HL-60/S4 (cell line): Measurements from ENCODE around the gene PDE6C.
"Not testable (repeated sequence)": the region's sequence is repeated elsewhere in the genome, so short reads cannot be mapped to it uniquely, and the experiment has no call there.

Experiments used
- in situ Hi-C: fragments of 300-500 bp; cut with MboI; formaldehyde crosslinking; loops from 2 replicates; pipeline ENCODE4 v1.14.3; 2022; ENCODE audit warnings: low sequenced_read_pairs

The PDE6C gene

DNA sequence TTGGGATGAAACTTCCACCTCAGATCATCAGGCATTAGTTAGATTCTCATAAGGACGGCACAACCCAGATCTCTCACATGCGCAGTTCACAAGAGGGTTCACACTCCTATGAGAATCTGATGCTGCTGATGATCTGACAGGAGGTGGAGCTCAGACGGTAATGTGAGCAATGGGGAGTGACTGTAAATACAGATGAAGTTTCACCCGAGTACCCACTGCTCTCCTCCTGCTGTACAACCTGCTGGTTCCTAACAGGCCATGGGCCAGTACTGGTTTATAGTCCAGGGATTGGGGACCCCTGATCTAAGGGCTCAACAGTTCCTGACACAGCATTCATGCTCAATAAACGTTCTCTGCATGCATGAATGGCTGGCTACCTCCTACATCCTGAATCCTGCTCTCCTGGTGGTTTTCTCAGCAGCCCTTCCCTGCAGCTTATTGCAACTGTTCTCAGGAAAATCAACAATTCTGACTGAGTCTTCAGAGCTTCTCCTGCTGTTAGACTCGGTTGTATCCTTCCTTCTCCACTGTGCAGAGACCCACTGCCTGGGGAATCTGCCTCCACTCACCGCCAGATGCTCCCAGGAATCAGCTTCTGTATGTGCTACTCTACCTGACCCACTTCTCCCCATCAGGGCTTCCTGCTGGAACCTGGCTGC is 17.4 kb downstream of the PDE6C start:
- in situ Hi-C loops = no loop called here

DNA sequence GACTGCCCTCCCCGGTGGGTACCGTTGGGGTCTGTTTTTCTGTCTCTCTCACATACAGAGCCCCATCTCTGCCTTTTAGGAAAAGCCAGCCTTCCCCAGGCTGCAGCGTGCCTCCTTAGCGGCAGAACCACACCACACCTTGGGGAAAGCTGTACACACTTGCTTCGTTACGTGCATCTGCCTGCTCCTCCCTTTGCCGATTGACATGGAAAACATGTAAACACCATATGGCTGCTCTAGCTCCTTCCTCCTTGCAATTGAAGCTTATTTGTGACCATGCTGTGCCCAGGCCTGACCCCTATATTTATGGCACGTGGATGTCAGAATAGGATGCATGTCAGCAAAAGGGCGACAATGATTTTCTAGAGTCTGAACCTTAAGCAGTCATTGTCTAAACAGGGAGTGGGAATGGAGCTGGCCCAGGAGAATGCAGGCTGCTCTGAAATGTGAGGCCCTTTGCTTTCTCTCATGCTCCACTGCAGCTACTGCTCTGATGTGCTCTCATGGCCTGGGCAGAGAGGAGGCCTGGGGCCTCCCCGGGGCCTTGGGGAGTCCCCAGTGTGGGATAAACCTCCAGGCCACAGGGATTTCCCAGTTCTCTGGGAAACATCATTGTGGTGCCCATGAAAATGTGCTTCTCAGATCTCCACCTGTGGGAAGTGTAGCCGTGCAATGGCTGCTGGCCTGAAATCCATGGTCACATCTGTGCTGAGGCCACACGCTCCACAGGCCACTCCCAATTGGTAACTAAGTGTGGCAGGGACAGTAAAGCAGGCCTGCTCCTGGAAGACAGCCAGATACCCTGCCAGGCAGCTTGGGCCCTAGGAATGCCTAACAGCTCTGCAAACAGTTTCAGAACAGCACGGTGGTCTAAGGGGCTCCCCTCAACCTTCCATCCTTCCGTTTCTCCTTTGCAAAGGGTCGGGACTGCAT is 18.6 kb downstream of the PDE6C start:
- in situ Hi-C loops = no loop called here

DNA sequence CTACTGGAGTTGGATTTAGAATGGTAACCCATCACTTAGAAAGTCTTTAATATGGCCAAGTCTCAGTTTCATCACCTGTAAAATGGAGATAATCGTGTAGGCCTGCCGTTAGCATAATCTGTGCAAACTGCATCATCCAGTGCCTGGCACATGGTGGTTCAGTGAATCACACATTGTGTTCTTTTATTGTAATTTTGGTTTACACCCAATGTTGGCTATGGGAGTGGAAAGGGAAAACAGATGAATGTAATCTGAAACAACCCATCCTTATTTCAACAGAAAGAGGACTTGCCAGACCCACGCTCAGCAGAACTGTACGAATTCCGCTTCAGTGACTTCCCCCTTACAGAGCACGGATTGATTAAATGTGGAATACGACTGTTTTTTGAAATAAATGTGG is 27.5 kb downstream of the PDE6C start:
- in situ Hi-C loops = no loop called here

DNA sequence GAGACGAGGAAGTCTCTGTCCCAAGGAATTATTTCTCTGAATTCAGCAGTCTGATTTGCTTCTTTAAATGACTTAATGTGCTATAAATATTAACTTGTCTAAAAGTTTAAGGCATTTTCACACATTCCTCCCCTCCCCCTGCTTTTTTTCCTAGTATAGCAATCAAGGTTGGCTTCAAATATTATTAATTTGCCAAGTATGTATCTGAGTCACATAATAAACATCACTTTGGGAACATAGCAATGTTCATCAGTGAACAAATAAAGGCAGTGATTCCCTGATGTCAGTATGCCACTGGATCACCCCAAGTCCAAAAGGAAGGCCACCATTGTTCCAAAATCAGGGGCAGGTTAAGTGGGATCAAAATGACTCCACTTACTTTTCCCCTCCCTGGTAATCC is 40.5 kb downstream of the PDE6C start:
- in situ Hi-C loops = no loop called here

DNA sequence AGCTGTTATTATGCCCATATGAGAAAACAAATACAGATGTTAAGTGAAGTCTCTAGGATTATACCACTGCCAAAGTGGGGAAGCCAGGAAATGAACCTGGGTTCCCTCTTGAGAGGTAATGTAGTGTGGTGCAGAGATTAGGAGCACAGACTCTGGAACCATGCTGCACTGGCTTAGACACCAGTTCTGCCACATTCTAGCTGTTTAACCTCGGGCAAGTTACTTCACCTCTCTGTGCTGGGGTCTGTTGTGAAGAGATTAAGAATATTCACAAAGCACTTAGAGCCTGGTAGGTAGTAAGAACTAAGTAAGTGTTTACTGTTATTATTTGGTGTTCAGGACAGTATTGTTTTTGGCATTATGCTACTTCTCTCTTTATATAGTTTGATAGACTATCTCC is 41.9 kb downstream of the PDE6C start:
- in situ Hi-C loops = no loop called here

DNA sequence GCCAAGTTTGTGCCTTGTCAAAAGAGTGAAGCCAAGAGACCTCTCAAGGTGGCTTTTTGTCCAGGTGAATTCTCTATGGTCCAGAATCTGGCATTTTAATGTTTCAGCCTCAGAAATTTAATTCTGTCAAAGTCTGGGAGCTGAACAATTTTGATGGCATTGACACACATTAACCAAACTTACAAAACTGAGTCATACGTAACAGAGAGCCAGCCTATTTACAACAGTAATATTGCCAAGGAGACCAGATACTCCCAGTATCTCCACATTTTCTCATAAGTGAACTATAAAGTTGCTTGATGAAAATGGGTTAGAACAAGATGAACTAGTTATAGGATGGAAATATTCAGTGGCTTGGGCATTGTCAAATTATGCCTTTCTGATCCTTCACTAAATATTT is 43.8 kb downstream of the PDE6C start:
- in situ Hi-C loops = no loop called here

DNA sequence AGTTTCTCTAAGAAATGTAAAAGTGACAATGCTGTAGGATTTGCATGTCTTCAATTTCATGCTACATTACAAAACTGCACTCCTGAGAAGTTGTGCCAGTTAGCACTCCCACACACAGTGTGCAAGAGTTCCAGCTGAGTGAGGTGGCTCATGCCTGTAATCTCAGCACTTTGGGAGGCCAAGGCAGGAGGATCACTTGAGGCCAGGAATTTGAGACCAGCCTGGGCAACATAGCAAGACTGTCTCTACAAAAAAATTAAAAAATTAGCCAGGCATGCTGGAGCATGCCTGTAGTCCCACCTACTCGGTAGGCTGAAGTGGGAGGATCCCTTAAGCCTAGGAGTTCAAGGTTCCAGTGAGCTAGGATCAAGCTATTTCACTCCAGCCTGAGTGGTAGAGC is 45.4 kb downstream of the PDE6C start:
- in situ Hi-C loops = no loop called here

DNA sequence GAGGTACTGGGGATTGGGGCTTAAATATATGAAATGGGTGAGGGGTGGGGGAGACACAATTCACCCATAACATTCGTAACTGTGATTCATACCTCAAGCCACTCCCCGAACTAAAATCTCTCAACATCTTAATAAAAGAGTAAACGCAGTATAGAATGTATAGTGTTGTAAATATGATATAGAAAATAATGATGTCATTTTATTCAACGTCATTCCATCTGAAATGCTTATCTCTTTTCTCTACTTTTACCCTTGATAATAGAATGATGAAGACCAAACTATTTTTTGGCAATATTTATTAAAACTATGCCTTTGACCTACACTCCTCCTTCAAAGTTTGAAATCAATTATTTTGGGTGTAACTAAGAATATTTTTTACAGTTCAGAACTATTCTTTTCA is 53.7 kb downstream of the PDE6C start:
- in situ Hi-C loops = loop anchor here (10.0 kb wide), 1 partner anchor 111 kb away; no protein-coding TSS in a partner anchor

DNA sequence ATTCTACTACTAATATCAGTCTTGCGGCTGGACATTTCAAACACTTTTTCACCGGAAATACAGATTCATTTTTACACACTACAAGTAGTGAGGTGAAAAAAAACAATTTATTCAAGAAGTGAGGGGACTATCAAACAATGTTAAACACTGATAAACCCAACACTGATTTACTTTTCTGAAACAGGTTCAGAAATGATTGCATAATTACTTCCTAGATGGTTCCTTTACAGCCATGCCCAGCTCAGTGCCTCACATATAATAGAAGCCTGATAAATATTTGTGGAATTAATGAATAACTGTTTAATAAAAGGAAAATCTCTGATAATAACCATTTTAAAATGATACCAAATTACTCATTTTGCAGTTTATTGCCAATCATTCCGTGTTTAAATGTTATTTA is 55.5 kb downstream of the PDE6C start:
- in situ Hi-C loops = loop anchor here (10.0 kb wide), 1 partner anchor 113 kb away; no protein-coding TSS in a partner anchor

DNA sequence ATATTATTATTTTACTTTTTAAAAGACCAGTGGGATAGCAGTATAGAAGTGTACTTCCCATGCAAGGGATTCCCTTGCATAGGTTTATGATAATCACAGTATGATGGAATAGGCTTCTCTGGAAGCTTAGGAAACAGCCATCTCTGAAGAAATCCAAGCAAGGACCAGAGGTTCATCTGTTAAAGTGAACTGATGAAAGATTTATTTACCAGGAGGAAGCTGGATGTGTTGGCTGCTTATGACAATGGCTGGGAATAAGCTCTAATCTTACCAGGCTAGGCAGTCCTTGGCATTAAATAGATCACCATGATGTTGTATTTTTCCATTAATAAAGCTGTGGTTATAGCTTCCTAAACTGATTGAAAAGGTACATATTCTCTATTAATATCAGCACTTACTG is 58.0 kb downstream of the PDE6C start:
- in situ Hi-C loops = no loop called here

DNA sequence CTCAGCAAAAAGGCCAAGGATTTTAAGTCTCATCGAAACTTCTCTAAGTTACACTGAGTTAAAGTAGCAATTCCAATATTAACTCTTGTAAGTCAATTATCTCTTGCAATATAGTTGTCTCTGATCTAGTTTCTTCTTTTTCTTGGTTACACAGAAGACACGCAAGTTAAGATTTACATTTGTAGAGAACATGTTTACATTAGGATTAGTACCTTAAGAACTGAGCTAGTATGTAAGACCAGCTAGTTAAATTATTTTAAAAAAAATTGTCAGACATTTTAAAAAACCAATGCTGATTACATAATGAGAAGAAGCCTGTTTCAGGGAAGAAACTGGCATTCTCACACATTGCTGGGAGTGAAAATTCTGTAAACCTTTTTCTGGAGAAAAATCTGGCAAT is 58.7 kb downstream of the PDE6C start:
- in situ Hi-C loops = no loop called here

DNA sequence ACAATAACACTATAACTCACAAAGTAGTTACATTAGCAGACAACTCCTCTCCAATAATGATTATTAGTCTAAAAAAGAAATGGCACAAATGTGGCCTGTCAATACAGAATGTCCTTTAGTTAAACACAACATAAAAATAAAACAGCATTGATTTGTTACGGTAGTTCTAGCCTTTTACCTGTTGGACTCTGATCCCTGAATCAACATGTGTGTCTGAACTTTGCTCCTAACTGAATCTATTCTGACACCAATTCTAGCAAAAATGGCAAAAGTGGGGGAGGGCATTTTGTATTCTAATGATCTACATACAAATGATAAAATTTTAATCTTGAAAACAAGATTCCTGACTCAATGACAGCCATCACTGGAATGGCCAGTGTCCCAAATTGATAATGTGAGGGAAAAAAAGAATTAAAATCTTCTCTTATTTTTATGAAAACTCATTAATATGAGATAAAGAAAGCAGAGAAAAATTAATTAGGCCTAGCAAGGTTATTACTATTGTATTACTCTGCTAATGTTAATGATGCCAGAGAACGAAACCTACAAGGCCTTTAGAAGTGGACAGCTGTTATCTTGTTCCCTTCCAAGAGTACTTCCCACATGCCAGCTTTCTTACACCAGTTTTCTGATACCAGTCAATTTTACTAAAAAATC is 59.8 kb downstream of the PDE6C start:
- in situ Hi-C loops = no loop called here

DNA sequence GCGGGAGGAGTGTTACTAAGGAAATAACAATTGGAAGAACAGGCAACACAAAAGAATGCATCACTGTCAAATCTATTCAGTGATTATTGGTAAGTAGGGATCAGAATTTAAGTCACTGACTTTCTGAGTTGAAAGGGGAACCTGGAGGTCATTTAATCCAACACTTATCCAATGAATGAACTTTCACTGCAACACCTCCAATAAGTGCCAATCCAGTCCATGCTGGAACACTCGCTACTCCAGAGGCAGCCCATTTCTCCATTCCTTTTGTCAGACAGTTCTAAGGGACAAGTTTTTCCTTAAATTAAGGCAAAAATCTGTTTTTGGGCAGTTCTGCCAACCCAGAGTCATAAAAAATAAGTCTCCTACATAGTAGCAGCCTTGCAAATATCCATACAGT is 60.6 kb downstream of the PDE6C start:
- in situ Hi-C loops = no loop called here

DNA sequence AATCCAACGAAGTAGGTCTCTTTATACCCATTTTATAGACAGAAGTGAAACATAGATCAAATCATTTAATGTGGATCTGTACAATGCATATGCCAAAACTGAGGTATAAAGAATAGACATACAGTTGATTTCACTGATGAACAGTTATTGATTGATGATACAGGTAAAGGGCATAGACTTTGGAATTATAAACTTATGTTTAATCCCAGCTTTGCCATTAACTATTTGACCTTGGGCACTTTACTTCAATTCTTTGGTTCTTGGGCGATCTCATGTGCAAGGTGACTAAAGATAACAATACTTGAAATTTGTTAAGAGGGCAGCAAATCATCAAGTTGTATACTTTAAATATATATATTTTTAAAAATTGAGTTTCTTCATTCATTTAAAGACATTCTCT is 61.5 kb downstream of the PDE6C start:
- in situ Hi-C loops = no loop called here

DNA sequence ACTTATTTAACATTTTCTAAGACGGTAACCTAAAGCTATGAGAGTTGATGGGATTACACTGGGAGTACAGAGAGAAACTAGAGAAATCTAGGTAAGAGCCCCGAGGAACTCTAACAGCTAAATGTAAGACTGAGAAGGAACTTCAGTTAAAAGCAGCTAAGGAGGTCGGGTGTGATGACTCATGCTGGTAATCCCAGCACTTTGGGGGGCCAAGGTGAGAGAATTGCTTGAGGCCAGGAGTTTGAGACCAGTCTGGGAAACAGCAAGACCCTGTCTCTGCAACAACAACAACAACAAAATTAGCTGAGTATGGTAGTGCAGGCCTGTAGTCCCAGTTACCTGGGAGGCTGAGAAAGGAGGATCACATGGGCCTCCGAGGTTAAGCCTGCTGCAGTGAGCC is 66.0 kb downstream of the PDE6C start:
- in situ Hi-C loops = no loop called here

DNA sequence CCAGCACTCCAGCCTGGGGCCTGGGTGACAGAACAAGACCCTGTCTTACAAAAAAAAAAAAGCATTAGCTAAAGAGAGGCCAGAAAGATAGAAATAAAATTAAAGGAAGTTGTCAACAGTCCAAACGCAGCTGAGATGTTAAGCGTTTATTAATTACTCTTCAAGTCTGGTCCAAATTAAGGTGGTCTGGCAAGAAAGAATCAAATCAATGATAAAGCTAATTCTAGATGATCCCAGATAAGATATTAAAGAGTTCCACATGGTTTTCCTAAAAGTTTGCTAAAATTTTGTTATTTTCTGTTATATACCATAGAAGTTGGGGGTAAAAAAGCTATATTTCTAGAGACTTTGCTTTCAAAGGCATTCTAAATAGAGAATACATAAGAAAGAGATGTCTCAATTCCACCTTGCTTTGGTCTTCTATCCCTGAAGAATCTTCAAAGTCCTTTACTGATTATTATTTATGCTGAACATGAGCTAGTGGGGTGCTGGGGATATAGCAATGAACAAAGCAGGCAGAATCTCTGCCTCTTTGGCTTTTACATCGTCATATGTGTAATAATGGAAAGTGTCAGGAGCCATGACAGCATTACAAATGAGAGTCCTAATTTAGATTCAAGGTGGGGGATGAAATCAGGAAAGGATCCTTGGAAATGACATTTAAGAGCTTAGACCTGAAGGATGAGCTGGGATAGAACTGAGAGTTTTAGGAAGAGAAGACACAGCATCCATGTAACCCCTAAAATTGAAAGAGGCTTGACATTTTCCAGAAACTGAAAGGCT is 66.7 kb downstream of the PDE6C start:
- in situ Hi-C loops = no loop called here

DNA sequence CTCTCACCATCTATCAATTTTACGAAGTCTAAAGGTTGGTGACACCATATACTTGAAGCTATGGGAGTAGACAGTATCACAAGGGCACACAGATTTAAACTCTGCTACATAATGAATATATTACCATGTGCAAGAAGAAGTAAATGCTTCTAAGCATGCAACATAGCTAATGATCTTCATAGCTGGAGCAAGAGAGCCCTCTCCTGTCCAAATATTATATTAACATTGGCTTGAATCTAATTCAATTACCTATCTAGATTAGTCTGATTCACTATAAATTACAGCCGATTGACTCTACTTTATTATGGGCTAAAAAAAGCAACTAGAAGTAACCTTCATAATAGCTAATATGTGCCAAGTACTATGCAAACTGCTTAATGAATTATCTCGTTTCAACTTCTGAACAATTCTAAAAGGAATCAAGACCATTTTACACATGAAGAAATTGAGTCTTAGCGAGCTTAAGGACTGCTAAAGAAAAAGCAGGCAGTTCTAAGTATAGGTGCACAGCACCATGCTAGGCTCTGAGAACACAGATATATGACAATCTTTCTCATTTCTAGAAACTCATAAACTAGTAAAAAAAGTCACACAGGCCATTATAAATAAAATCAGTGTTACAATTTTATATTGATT is 68.2 kb downstream of the PDE6C start:
- in situ Hi-C loops = no loop called here

DNA sequence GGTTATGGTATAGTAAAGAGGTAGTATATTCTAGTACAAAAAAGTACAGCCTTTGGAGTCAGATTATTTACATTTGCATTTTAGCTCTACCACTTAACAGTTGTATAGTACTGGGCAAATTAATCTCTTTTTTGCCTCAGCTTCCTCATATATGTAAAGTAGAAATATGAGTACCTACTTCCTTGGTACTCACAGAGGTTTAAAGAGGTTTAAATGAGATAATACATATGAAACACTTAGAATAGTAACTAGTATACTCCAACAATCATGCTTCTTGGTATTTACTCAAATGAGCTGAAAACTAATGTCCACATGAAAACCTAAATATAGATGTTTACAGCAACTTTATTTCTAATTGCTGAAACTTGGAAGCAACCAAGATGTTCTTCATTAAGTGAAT is 75.4 kb downstream of the PDE6C start:
- in situ Hi-C loops = no loop called here

DNA sequence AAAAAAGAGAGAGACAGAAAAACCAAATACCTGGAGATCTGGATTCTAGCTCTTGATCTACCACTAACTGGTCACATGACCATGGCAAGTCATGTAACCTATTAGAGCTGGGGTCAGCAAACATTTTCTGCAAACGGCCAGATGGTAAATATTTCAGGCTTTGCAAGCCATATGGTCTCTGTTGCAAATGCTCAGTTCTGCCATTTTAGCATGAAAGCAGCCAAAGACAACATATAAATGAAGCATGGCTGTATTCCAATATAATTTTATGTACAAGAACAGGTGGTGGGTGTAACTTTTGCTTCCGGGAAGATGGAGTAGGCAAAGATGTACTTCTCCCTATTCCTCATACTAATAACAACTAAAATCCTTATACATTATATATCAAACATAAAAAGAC is 83.4 kb downstream of the PDE6C start:
- in situ Hi-C loops = no loop called here

DNA sequence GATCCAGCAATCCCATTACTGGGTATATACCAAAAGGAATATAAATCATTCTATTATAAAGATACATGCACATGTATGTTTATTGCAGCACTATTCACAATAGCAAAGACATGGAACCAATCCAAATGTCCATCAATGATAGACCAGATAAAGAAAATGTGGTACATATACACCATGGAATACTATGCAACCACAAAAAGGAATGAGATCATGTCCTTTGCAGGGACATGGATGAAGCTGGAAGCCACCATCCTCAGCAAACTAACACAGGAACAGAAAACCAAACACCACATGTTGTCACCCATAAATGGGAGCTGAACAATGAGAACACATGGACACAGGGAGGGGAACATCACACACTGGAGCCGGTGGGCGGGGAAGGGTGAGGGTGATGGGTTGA is 84.2 kb downstream of the PDE6C start:
- in situ Hi-C loops = not testable (repeated sequence)

DNA sequence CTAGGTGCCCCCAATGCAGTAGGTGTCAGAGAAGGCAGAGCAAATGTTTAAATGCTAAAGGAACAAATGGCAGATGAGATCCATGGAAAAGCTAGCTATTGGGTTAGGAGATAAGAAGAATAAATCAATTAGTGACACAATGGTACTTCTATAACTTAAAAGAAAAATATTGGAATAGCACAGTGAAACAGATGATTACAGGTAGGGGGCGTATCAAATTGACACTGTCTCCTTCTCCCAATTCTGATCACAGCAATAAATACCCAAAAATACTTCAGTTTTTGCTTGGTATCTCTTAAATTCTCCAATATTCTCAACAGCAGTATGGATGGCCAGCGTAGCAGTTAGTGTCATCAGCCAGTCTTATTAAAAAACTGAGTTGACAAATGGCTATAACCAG is 84.9 kb downstream of the PDE6C start:
- in situ Hi-C loops = no loop called here
